IPS DF 19.7 (cell line): Measurements from ENCODE around the gene IP6K1.
"Not testable (repeated sequence)": the region's sequence is repeated elsewhere in the genome, so short reads cannot be mapped to it uniquely, and the experiment has no call there.

Experiments used
- DNase-seq: peaks from one replicate; pipeline ENCODE4 v3.0.0-alpha.2; 2013; ENCODE audit warnings: low read depth, low spot score

The IP6K1 gene

GRCh38 chr3:49786357-49787181 lies at the start of gene IP6K1:
Gene IP6K1 (minus strand): TSS chr3:49786542. CDS start chr3:49748040, 38,502 bp downstream.
- peak; percentile 100 for DNase-seq

GRCh38 chr3:49831341-49831740 lies 45.0 kb upstream of the IP6K1 start:
- no peak for DNase-seq

GRCh38 chr3:49826016-49826415 lies 39.7 kb upstream of the IP6K1 start:
- DNase-seq = no peak

GRCh38 chr3:49823131-49823530 lies 36.8 kb upstream of the IP6K1 start:
- not testable (repeated sequence) for DNase-seq

- DNase-seq = no peak
These were observed 27.3 kb upstream of the IP6K1 start, which contains the start of gene UBA7 for GRCh38 chr3:49813497-49814174. Gene UBA7 (minus strand): TSS chr3:49813953. CDS start chr3:49813787, 166 bp downstream.

- no peak for DNase-seq
These were observed 26.7 kb upstream of the IP6K1 start for GRCh38 chr3:49812916-49813496.

- no peak for DNase-seq
These were observed 21.2 kb upstream of the IP6K1 start for GRCh38 chr3:49807431-49808114.

- DNase-seq = no peak
These were observed 20.5 kb upstream of the IP6K1 start for GRCh38 chr3:49806850-49807249.

- no peak for DNase-seq
These were observed 19.8 kb upstream of the IP6K1 start for GRCh38 chr3:49805897-49806701.

GRCh38 chr3:49805367-49805782 lies 19.0 kb upstream of the IP6K1 start:
- no peak for DNase-seq

- no peak for DNase-seq
These were observed 18.0 kb upstream of the IP6K1 start for GRCh38 chr3:49804141-49805041.

- DNase-seq = no peak
These were observed 17.3 kb upstream of the IP6K1 start for GRCh38 chr3:49803465-49804140.

- DNase-seq = no peak
These were observed 16.6 kb upstream of the IP6K1 start, which contains the start of gene INKA1 for GRCh38 chr3:49802719-49803464. Gene INKA1 (plus strand): TSS chr3:49803261. CDS start chr3:49803393, 132 bp downstream.

- DNase-seq = no peak
These were observed 14.8 kb upstream of the IP6K1 start for GRCh38 chr3:49801160-49801559.

GRCh38 chr3:49799761-49800160 lies 13.4 kb upstream of the IP6K1 start, which contains the start of gene CDHR4:
Gene CDHR4 (minus strand): TSS chr3:49799873. CDS start chr3:49799812, 61 bp downstream.
- no peak for DNase-seq

- DNase-seq = no peak
These were observed 12.8 kb upstream of the IP6K1 start for GRCh38 chr3:49799105-49799504.

GRCh38 chr3:49794926-49795905 lies 8.9 kb upstream of the IP6K1 start:
- no peak for DNase-seq
